Measurements from ENCODE around the gene SKAP2. TPM values are rescaled to one million over a fixed set of nuclear protein-coding genes. Genes with fewer than 3 reads are reported as not detected.

The SKAP2 gene, protein sequence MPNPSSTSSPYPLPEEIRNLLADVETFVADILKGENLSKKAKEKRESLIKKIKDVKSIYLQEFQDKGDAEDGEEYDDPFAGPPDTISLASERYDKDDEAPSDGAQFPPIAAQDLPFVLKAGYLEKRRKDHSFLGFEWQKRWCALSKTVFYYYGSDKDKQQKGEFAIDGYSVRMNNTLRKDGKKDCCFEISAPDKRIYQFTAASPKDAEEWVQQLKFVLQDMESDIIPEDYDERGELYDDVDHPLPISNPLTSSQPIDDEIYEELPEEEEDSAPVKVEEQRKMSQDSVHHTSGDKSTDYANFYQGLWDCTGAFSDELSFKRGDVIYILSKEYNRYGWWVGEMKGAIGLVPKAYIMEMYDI
- 10 to 100 TPM in 3 of 4 donors, 1 to 10 TPM in 1; 7.6 to 44.2 (median 14.4) TPM for polyA plus RNA-seq
- long read RNA-seq, donor 1, transcript SKAP2-201 (13 exons, 3,998 nt), result major isoform, 16 of 23 reads
- long read RNA-seq, donor 1, partial matches to known transcripts, result 7 of 23 reads
- long read RNA-seq, donor 1, other reads (novel, unspliced or antisense), result 0 of 23 reads
- long read RNA-seq, donor 2, partial matches to known transcripts, result 0 of 4 reads
- long read RNA-seq, donor 2, other reads (novel, unspliced or antisense), result 0 of 4 reads
- long read RNA-seq, donor 3, partial matches to known transcripts, result 0 of 1 reads
- long read RNA-seq, donor 3, other reads (novel, unspliced or antisense), result 0 of 1 reads
- long read RNA-seq, donor 4, partial matches to known transcripts, result 0 of 1 reads
- long read RNA-seq, donor 4, other reads (novel, unspliced or antisense), result 0 of 1 reads
- long read RNA-seq, donor 5, partial matches to known transcripts, result 0 of 1 reads
- long read RNA-seq, donor 5, other reads (novel, unspliced or antisense), result 0 of 1 reads
- long read RNA-seq, donor 6, transcript SKAP2-201 (13 exons, 3,998 nt), result major isoform, 11 of 18 reads
- long read RNA-seq, donor 6, partial matches to known transcripts, result 7 of 18 reads
- long read RNA-seq, donor 6, other reads (novel, unspliced or antisense), result 0 of 18 reads
- long read RNA-seq, donor 7, partial matches to known transcripts, result 0 of 1 reads
- long read RNA-seq, donor 7, other reads (novel, unspliced or antisense), result 0 of 1 reads
- long read RNA-seq, donor 8, partial matches to known transcripts, result 0 of 1 reads
- long read RNA-seq, donor 8, other reads (novel, unspliced or antisense), result 0 of 1 reads
- long read RNA-seq, donor 9, partial matches to known transcripts, result 0 of 2 reads
- long read RNA-seq, donor 9, other reads (novel, unspliced or antisense), result 0 of 2 reads
- long read RNA-seq, donor 10, transcript SKAP2-201 (13 exons, 3,998 nt), result major isoform, 12 of 21 reads
- long read RNA-seq, donor 10, partial matches to known transcripts, result 9 of 21 reads
- long read RNA-seq, donor 10, other reads (novel, unspliced or antisense), result 0 of 21 reads

DNA sequence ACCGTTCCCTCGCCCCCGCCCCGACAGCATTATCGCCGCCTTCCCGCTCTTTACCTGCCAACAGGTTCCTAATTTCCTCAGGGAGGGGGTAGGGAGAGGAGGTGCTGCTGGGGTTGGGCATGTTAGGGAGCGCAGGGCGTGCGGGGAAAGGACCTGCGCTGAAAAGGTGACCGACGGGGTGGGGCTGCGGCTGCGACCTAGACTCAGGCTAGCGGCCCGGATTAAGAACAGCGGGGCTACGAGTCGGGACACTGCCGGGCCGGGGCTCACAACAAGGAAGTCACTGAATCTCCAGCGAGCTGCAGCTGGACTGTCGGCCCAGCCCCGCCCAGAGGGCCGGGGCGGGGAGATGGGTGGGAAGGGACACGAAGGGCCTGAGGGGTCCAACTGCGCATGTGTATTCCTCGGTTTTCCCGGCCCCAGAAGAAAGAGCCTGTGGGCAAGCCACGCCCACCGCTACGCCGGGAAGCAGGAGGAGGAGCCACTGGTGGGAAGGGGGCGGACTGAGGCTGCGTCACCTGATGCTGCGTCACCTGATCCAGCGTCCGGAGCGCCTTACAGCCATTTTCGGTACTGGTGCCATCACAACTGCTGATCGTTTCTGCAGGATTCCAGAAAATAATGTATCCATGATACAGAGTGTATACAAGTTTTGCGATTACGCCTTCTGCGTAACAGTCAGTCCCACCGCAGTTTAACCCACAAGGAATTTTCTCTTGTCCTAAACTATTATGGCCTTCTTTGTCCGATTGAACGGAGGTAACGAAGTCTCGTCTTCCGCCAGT lies at the start of gene SKAP2:
TSS of gene SKAP2 (minus strand) at position 282 of the 785 bp plus-strand sequence. CDS start at position 121, 161 bp downstream.
- FAIRE-seq (peak; percentile 55), DNase-seq (peak; percentile 99 to 100)
- WGBS, 3 donors, result 0 to 1% (median 1%) methylated on average over 49 to 52 of the region's 52 CpGs
- Histone ChIP-seq H3K36me3 (ENCODE audit: control insufficient read depth in 3 of 3, insufficient read depth in 2 of 3, low read depth in 1 of 3, low read length in 3 of 3) (no peaks in the 10 kb centered on the region), H3K4me1 (ENCODE audit: control insufficient read depth in 3 of 3, insufficient read depth in 2 of 3, low read depth in 1 of 3, low read length in 2 of 3) (no peaks in the 10 kb centered on the region), H3K9me3 (ENCODE audit: control insufficient read depth in 2 of 2, insufficient read depth in 1 of 2, low read depth in 1 of 2, low read length in 1 of 2) (no peaks in the 10 kb centered on the region), H3K27ac (ENCODE audit: low read depth in 1 of 3, low read length in 2 of 3) (peak within 1 kb of the TSS; percentile 96 to 99 (median 98)), H3K27me3 (ENCODE audit: control insufficient read depth in 3 of 3, insufficient read depth in 3 of 3, low read length in 3 of 3) (no peaks in the 10 kb centered on the region), H3K4me3 (ENCODE audit: low read depth in 1 of 3, low read length in 3 of 3) (peak within 1 kb of the TSS; percentile 63 to 100 (median 90))

DNA sequence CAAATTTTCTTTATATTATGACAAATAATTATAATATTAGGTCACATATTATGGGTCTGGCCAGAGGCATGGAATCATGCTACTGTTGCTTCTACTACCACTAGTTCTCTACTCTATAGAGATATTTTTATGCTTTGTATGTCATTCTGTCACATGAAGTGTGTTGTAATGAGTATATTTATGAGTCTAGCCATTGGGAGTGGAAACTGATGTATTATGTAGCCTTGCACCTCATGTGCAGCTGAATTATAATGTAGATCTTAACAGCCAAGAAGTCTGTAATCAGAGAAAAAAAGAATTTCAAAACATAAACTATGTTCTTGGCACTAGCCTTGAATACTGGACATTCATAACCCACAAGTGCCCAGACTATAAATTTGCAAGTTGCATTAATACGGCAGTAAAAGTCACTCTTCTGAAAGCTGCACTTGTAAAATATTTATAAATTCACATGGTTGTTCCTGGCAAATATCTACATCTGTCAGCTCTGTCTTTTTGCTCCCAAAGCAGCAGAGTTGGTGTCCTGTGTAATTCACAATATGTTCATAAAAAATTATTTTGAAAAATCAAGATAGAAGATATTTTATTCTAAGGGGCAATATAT lies 48.6 kb upstream of the SKAP2 start:
- Histone ChIP-seq H3K27me3 (ENCODE audit: control insufficient read depth in 3 of 3, insufficient read depth in 3 of 3, low read length in 3 of 3) (no peaks in the 10 kb centered on the region), H3K4me1 (ENCODE audit: control insufficient read depth in 3 of 3, insufficient read depth in 2 of 3, low read depth in 1 of 3, low read length in 2 of 3) (no peaks in the 10 kb centered on the region), H3K4me3 (ENCODE audit: low read depth in 1 of 3, low read length in 3 of 3) (no peak overlapping the region), H3K9me3 (ENCODE audit: control insufficient read depth in 2 of 2, insufficient read depth in 1 of 2, low read depth in 1 of 2, low read length in 1 of 2) (no peaks in the 10 kb centered on the region), H3K27ac (ENCODE audit: low read depth in 1 of 3, low read length in 2 of 3) (no peak overlapping the region), H3K36me3 (ENCODE audit: control insufficient read depth in 3 of 3, insufficient read depth in 2 of 3, low read depth in 1 of 3, low read length in 3 of 3) (no peaks in the 10 kb centered on the region)
- 68 to 96% (median 76%) methylated on average over 1 of the region's 1 CpG for WGBS, 3 donors
- FAIRE-seq (no peak), DNase-seq (peak in 1 of 2 donors; percentile 8)

DNA sequence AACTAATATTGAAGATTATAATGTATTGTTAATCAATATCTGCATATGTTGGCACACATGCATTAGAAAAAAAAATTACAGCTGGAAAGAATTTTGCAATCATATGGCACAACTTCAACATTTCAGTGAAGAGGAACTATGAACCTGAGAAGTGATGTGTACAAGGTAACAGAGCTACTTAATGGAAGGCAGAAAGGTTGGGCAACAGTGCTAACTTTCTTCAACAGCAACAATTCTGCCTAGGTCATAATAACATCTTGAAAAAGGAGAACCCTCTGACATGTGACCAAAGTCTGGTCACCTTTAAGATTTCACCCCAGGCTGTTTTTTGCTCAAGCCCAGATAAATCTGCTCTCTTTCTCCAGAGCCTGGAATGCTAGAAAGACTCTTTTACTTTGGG lies 47.9 kb upstream of the SKAP2 start:
- Histone ChIP-seq H3K9me3 (ENCODE audit: control insufficient read depth in 2 of 2, insufficient read depth in 1 of 2, low read depth in 1 of 2, low read length in 1 of 2) (no peaks in the 10 kb centered on the region), H3K27ac (ENCODE audit: low read depth in 1 of 3, low read length in 2 of 3) (no peak overlapping the region), H3K27me3 (ENCODE audit: control insufficient read depth in 3 of 3, insufficient read depth in 3 of 3, low read length in 3 of 3) (no peaks in the 10 kb centered on the region), H3K4me1 (ENCODE audit: control insufficient read depth in 3 of 3, insufficient read depth in 2 of 3, low read depth in 1 of 3, low read length in 2 of 3) (no peaks in the 10 kb centered on the region), H3K4me3 (ENCODE audit: low read depth in 1 of 3, low read length in 3 of 3) (no peak overlapping the region), H3K36me3 (ENCODE audit: control insufficient read depth in 3 of 3, insufficient read depth in 2 of 3, low read depth in 1 of 3, low read length in 3 of 3) (no peaks in the 10 kb centered on the region)
- FAIRE-seq (no peak), DNase-seq (peak in 1 of 2 donors; percentile 49)

DNA sequence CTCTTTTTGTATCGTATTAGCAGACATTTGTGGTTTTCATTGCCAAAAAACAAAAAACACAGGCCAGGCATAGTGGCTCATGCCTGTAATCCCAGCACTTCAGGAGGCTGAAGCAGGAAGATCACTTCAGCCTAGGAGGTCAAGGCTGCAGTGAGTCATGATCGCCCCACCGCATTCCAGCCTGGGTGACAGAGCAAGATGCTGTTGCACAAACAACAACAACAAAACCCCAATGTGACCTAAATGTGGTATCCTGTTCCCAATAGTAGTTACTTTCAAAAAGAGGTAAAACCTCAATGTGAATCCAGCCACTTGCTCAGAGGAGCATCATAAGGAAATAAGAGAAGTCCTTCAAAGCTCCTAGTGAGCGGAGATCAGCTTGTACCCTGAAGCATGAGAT lies 45.8 kb upstream of the SKAP2 start:
- FAIRE-seq (no peak), DNase-seq (peak in 1 of 2 donors; percentile 1)
- H3K27me3 ChIP-seq (ENCODE audit: control insufficient read depth in 3 of 3, insufficient read depth in 3 of 3, low read length in 3 of 3), result no peaks in the 10 kb centered on the region
- H3K27ac ChIP-seq (ENCODE audit: low read depth in 1 of 3, low read length in 2 of 3), result no peak overlapping the region
- no peaks in the 10 kb centered on the region for H3K9me3 ChIP-seq (ENCODE audit: control insufficient read depth in 2 of 2, insufficient read depth in 1 of 2, low read depth in 1 of 2, low read length in 1 of 2)
- H3K36me3 ChIP-seq (ENCODE audit: control insufficient read depth in 3 of 3, insufficient read depth in 2 of 3, low read depth in 1 of 3, low read length in 3 of 3), result no peaks in the 10 kb centered on the region
- no peaks in the 10 kb centered on the region for H3K4me1 ChIP-seq (ENCODE audit: control insufficient read depth in 3 of 3, insufficient read depth in 2 of 3, low read depth in 1 of 3, low read length in 2 of 3)
- WGBS, 3 donors, result 76 to 88% (median 87%) methylated on average over 4 of the region's 4 CpGs
- H3K4me3 ChIP-seq (ENCODE audit: low read depth in 1 of 3, low read length in 3 of 3), result no peak overlapping the region

DNA sequence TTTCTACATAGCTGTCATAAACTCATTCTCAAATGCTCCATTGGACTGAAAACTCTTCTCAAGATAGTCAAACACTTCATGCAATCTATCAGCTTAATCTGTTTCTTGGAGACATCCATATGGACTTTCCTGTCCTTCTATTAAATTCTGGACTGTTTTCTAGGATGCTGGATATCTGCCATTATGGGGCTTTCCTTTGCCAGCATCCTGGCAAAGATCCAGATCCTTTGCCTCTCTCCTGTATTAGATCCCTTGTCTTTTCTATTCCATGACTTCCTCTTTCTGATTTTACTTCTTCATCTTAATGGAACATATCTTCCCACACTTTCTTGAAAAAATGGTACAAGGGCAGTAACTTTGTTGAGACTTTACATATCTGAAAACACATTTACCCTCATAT lies 35.9 kb upstream of the SKAP2 start:
- Histone ChIP-seq H3K27me3 (ENCODE audit: control insufficient read depth in 3 of 3, insufficient read depth in 3 of 3, low read length in 3 of 3) (peaks cover 0 to 8% (median 2%) of the 10 kb centered on the region in 3 donors), H3K4me1 (ENCODE audit: control insufficient read depth in 3 of 3, insufficient read depth in 2 of 3, low read depth in 1 of 3, low read length in 2 of 3) (no peaks in the 10 kb centered on the region), H3K36me3 (ENCODE audit: control insufficient read depth in 3 of 3, insufficient read depth in 2 of 3, low read depth in 1 of 3, low read length in 3 of 3) (no peaks in the 10 kb centered on the region), H3K4me3 (ENCODE audit: low read depth in 1 of 3, low read length in 3 of 3) (no peak overlapping the region), H3K9me3 (ENCODE audit: control insufficient read depth in 2 of 2, insufficient read depth in 1 of 2, low read depth in 1 of 2, low read length in 1 of 2) (peaks cover 0 to 3% of the 10 kb centered on the region in 2 donors), H3K27ac (ENCODE audit: low read depth in 1 of 3, low read length in 2 of 3) (no peak overlapping the region)
- DNase-seq (no peak), FAIRE-seq (no peak)

DNA sequence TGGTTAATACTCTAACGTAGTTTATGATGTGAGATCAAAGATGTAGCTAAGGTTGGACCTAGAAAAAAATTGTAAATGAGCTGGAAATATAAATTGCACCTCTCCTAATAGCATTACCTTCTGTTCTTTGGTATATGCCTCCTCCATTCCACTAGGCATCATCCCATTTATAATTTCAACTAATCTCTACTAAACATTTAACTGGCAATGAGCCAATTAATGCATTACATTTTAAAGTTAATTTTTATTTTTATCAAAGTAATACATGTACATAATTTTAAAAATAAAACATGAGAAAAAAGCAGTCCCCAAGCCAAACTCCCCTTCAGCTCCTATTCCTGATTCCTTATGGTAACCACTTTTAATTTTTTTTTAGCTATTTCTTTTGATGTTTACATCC lies 35.1 kb upstream of the SKAP2 start:
- Histone ChIP-seq H3K27me3 (ENCODE audit: control insufficient read depth in 3 of 3, insufficient read depth in 3 of 3, low read length in 3 of 3) (peaks cover 0 to 8% (median 2%) of the 10 kb centered on the region in 3 donors), H3K9me3 (ENCODE audit: control insufficient read depth in 2 of 2, insufficient read depth in 1 of 2, low read depth in 1 of 2, low read length in 1 of 2) (peaks cover 0 to 3% of the 10 kb centered on the region in 2 donors), H3K27ac (ENCODE audit: low read depth in 1 of 3, low read length in 2 of 3) (no peak overlapping the region), H3K4me1 (ENCODE audit: control insufficient read depth in 3 of 3, insufficient read depth in 2 of 3, low read depth in 1 of 3, low read length in 2 of 3) (no peaks in the 10 kb centered on the region), H3K36me3 (ENCODE audit: control insufficient read depth in 3 of 3, insufficient read depth in 2 of 3, low read depth in 1 of 3, low read length in 3 of 3) (no peaks in the 10 kb centered on the region), H3K4me3 (ENCODE audit: low read depth in 1 of 3, low read length in 3 of 3) (no peak overlapping the region)
- DNase-seq (no peak), FAIRE-seq (no peak)
- 31 to 54% (median 46%) methylated on average over 1 of the region's 1 CpG for WGBS, 3 donors

DNA sequence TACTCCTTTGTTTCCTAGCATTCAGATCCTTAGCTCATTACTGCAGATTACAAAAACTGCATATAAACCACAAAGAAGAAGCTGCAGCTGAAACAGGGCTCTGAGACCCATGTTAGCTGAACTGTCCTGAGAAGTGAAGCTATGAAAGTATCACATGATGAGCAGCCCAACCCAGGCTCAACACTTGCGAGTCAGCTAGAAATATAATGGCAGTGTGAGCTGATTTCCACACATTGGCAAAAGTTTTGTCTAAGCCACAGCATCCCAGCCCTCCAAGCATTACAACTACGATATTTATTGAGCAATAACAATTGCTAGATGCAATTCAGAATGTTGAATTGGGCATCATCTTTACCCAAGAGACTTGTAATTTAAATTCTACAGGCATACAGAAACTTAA lies 34.5 kb upstream of the SKAP2 start:
- H3K4me1 ChIP-seq (ENCODE audit: control insufficient read depth in 3 of 3, insufficient read depth in 2 of 3, low read depth in 1 of 3, low read length in 2 of 3), result no peaks in the 10 kb centered on the region
- H3K27me3 ChIP-seq (ENCODE audit: control insufficient read depth in 3 of 3, insufficient read depth in 3 of 3, low read length in 3 of 3), result peaks cover 0 to 8% (median 2%) of the 10 kb centered on the region in 3 donors
- no peak for FAIRE-seq
- 76 to 81% (median 80%) methylated on average over 2 of the region's 2 CpGs for WGBS, 3 donors
- DNase-seq, result no peak
- H3K9me3 ChIP-seq (ENCODE audit: control insufficient read depth in 2 of 2, insufficient read depth in 1 of 2, low read depth in 1 of 2, low read length in 1 of 2), result peaks cover 0 to 3% of the 10 kb centered on the region in 2 donors
- H3K36me3 ChIP-seq (ENCODE audit: control insufficient read depth in 3 of 3, insufficient read depth in 2 of 3, low read depth in 1 of 3, low read length in 3 of 3), result no peaks in the 10 kb centered on the region
- no peak overlapping the region for H3K27ac ChIP-seq (ENCODE audit: low read depth in 1 of 3, low read length in 2 of 3)
- H3K4me3 ChIP-seq (ENCODE audit: low read depth in 1 of 3, low read length in 3 of 3), result no peak overlapping the region

Measured in small intestine (tissue), 16 donors.